HG03460 (cell line): ENCODE measurements around the gene CECR2.

Experiments used
- ATAC-seq: cut with Tn5 transposase; IDR thresholded peaks from one replicate; pipeline ENCODE4 v1.9.1; 2021; ENCODE audit not compliant: unreplicated experiment

CECR2 gene

DNA sequence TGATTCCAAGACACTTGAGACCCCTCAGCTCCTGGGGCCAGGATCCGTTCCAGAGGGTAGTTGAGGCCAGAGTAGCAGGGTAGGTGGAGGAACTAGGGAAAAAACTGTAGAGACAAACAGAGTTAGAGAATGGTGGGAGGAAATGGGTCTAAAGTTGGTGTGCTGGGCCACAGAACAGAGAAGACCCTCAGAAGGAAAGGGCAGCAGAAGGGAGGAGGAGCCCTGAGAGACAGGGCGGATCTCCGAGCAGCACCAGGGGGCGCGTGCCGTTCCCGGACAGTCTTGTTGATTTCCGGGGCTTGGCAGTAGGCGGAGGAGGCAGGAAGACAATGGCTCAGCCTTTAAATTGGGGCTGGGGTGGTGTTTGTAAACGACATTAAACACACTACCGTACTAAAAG lies 2.4 kb upstream of the CECR2 start:
- no peak for ATAC-seq

DNA sequence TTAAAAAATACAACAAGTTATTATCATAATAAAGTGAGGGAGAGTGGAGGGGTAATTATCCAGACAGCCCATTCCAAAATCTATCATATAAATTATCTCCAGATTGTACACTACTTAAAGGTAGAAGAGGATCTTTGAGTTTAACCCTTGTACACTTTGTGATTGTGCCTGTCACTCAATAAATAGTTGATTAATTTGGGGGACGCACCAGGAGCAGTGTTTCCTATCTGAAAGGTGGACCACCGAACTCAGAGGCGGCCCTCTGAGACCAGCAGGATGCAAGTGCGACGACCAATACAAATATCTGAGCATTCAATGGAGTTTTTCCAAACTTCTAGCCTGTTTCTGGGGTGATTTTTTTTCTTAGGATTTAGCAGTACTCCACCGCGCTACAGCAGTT lies 1.1 kb upstream of the CECR2 start:
- ATAC-seq = no peak

DNA sequence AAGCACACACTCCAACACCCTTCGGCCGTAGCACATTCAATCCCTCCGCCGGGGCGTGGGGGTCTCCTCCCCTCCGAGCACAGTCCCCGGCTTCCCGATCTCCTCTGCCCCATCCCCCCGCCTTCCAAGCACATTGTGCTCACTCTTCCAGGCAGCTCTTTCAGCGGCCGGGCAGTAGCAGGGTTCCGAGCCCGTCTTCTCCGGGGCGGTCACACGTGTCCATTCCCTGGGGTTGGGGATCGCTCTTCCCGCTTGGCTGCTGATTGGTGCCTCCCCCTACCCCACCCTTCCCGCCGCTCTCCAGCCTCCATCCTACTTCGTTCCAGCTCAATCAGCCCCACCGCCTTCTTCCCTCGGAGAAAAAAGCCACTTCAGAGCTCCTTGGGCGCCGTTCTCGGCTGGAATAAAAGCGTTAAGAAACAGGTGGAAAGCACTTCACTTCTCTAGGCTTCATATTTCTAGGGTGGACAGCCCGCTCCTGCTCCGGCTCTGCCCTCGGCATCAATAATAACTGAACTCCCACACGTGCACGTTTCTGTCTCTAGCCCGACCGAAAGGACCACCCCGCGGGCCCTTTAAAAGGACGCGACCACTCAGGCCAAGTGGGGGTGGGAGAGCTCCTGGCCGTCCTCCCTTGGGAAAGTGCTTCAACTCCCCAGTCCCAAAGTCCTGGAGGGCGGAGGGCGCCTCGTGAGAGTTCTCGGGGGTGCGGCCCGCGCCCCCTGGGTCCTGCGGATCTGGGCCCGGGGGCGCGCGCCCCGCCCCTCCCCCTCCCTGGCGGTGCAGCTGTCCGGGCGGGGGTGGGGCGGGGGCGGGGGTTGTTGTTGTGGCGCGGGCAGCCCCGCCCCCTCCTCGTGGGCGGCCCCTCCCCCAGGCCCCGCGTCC lies 464 bp upstream of the CECR2 start:
- ATAC-seq = no peak

DNA sequence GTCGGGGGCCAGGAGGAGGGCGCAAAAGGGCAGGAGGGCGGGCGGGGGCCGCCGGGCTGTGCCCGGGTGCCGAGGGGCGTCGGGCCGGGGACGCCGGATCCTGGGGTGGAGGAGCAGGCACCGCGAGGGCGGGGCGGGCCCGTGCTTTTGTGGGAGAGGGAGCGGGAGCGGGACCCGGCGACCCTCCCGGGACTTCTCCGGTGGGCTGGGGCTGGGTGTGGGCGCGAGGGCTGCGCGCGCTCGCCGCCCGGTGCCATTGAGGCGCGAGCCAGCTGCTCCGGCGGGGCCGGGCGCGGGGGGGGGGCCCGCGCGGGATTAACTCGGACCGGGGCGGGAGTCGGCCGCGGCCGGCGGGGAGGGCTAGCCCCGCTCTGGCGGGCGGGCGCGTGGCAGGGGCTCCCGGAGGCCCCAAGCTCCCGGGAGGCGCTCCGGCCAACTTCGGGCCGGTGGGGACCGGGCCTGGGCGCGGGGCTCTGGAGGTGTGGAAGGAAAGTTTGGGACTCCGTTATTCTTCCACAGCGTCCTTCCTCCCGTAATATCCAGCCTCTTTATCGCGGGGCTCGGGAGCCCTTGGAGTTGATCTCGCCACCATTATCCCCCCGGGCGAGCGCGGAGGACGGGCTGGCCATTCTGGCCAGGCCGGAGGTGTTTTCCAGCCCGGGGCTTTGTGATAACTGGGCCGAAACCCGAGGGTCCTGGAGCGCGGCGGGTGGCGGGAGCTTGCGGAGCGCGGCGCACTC lies 936 bp downstream of the CECR2 start:
- no peak for ATAC-seq

DNA sequence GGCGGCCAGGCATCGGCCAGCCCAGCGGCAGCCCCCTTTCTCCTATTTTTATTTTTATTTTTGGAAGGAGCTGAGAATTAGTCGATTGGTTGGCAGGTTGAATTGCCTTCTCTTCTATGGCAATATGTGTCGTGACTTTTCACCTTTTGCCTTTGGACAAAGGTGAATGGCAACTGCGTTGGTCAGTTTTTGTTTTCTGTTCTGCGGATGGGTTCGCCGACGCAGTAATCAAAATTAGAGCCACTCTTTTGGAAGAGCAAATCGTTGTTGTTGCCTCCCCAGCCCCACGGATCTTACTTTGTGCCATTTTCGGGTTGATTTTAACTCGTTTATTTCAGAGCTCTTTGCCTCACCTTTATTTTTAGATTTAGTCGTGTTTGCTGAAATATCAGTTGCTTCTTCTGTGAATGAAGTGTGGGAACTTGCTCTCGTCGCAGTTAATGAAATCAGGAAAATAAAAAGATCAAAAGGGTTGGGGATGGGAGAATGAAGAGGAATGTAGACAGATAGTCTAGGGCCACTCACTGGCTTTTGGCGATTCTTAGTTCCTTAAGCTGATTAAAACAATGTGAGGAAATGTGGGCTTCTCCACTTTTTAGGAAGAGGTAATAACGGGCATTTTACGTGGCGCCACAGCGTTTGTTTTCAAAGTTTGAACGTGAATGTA lies 1.6 kb downstream of the CECR2 start:
- no peak for ATAC-seq

DNA sequence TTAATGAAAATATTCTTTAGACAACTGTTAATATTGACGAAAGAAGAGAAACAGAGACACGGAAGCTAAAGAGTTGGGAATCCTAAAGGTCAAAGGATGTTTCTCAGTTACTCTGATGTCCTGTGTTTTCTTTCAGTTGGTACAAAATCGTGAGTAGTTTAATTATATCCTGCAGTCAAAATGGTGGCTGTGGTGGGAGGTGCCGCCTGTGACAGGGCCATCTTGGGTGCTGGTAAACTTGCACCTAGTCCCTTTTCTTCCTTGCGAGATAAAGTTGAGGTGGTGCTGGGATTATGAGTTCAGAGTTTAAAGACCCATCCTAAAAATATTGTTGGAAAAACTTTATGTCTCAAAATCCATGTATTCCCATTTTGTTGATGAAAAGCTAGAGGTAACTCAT lies 2.2 kb downstream of the CECR2 start:
- no peak for ATAC-seq

DNA sequence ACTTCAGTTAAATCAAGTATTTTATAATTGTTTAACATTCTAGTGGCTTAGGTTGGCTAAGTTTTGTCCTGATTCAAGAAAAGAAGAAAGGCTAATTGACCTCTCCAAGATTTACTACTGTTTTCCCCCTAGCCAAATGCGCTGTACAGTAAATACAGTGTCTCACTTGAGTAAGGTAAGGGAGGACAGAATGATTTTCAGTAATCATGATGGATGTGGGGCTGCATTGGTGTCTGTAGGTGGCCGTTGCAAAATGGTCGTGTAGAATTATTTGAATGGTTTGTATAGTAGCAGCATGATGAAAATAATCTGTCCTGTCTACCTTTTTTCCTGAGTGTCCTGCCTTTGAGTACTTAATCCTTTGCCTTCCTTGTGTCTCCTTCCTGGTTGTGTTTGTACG lies 4.6 kb downstream of the CECR2 start:
- no peak for ATAC-seq

- no peak for ATAC-seq
These were observed 6.8 kb downstream of the CECR2 start for GRCh38 chr22:17375914-17376614.

- no peak for ATAC-seq
These were observed 7.7 kb downstream of the CECR2 start for GRCh38 chr22:17376950-17377349.

GRCh38 chr22:17379944-17380343 lies 10.7 kb downstream of the CECR2 start:
- ATAC-seq = no peak

DNA sequence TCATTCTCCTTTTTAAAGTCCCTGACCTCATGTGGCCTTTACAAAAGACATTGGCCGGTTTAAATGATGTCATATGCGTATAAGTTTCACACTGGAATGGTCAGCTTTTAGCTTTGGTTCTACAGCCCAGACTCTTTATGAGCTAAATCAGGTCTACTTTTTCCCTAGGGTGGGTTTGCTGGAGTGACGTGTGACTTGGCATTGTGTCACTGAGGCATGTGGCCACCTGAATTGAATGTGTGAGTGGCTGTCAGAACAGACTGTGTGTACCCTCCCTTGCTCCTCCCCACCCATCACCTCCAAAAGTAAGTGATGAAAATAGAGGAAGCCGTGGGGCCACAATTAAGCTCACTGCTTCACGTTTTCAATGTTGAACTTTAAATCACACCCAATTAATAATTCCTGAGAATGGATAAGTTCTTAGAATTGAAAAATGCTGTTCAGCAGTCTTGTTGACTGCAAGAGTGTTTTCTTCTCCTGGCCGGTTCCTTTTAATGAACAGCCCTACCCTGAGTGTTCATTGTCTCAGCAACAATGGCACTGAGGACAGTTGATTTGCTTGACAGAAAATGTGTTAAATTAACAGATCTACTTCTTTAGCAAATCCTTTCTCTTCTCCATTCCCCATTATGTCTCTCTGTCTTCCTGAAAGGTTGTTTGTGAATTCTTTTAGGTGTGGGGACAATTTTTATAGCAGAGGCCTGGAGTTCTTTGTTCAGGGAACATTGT lies 11.3 kb downstream of the CECR2 start:
- ATAC-seq = no peak

DNA sequence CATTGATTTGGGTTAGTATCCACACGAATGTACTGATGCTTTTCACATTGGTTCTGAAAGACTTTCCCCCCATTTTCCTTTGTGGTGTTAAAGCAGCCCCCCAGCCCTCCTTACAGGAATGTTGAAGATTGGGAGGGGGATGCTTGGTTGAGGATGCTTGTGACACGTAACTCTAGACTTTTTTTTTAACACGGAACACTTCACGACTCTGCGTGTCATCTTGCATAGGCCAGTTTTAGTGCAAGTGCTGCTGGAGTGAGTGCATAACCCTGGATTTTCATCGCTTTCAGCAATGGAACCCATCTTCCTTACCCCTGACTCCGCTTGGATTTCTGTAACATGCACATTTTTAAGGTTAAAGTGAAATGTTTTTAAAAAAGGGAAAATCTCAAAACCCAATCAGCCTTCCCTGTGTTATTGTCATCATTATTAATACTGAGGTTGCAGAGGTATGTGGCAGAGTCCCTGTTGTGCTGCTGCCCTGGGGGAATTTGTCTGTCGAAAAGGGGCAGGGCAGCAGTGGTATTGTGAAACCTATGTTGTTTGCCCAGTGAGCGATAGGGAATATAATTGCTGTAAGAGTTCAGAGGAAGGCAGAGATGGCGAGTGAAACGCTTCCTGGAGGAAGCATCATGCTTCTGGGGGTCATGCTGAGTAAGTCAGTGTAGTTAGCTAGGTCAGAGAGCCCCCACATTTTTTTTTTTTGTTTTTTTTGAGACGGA lies 12.1 kb downstream of the CECR2 start:
- no peak for ATAC-seq

- no peak for ATAC-seq
These were observed 15.5 kb downstream of the CECR2 start for GRCh38 chr22:17384612-17385330.

DNA sequence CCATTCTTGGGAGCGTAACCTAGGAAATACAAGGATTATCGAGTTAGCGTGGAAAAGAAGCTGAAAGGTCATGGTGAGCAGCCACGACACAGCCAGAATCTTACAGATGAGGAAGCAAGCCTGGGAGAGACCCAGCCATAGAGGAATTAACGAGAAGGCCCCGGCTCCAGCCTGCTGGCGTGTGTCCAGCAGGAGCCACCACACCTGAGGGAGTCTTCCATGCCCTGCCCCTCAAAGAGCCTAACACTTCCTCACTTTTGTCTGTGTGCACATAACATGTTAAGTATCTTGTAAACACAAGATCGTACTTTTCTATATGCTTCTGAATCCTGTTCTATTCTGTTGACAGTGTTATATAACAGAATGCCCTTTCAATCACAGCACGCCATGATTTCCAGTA lies 18.1 kb downstream of the CECR2 start:
- ATAC-seq = no peak

DNA sequence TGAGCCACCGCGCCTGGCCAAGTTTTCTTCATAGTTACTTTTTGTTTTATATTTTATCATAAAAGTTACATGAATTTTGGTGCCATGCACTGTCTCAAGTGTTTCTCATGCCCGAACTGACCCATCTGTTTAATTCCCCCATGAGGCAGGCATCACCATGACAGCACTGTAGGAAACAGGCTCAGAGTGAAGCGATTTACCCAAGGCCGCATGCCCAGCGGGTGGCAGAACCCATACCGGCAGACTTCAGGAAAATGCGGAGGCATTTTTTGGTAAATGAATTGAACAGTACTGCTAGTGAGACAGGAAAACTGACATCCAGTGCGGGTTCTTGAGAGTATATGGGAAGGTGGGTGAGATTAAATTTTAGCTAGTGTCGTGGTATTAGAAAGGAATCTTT lies 19.0 kb downstream of the CECR2 start:
- no peak for ATAC-seq

DNA sequence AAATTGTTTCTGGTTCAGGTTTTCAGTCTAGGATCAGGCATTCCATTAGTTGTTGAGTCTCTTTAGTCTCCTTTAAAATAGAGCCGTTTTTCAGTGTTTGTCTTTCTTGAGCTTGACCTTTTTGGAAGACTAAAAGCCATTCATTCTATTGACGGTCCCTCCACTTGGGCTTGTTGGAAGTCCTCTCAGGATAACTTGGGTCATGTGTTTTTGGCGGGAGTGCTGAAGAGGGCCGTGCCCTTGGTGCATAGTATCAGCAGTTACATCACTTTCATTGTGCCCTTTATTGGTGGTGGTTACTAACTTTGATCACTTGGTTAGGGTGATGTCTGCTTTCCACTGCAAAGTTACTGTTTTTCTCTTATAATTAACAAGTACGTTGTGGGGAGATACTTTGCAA lies 20.8 kb downstream of the CECR2 start:
- no peak for ATAC-seq

DNA sequence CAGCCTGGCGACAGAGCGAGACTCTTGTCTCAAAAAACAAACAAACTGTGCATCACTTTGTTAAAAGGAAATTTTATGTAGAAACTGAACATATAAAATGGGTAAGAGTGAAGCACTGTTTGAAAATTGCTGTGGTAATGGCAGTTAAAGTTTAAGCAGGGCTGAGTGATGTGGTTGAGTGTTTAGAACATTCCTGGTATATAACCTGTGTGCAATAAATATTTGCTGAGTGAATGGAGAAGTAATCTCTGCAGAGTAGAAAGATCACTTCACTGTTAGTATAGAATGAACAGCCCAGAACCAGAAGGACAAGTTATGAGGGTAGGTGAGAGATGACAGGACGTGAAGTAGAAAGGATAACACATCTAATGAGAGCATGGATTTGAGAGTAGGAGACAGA lies 27.3 kb downstream of the CECR2 start:
- ATAC-seq = no peak

DNA sequence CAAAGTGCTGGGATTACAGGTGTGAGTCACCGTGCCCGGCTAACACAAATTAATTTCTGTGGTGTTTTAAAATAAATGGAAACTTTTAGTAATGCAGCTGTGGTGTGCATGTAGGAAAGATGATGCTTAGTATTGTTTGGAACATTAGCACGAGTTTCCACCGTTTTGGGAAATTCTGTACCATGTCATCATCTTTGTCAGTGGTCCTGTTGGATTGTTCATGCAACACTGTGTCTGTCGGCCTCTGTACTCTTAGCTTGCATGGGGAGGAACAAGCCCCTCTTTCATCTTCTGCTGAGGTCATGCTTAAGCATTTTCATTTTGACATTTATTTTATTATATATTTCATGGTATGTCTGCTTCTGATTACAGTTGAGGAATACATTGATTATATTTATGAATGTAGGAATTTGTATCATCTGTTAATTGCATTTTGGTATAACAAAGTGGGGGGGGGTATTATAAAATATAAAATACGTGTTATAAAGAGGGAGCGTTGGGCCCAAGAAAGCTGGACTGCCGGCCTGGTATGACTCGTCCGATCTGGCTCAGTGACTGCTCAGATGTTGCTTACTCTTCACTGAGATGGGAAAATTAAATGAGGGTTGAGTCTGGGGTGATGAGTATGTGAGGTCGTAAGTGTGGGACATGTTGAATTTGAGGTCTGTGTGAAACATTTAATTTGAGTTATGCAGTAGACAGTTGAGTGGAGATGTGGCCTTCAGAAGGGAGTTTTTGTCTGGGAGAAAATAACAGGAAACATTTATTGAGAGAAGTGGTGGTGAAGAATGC lies 28.7 kb downstream of the CECR2 start:
- ATAC-seq = no peak

- ATAC-seq = no peak
These were observed 31.0 kb downstream of the CECR2 start for GRCh38 chr22:17400305-17400704.
